ENCODE measurements around the gene NEK10.

DNA sequence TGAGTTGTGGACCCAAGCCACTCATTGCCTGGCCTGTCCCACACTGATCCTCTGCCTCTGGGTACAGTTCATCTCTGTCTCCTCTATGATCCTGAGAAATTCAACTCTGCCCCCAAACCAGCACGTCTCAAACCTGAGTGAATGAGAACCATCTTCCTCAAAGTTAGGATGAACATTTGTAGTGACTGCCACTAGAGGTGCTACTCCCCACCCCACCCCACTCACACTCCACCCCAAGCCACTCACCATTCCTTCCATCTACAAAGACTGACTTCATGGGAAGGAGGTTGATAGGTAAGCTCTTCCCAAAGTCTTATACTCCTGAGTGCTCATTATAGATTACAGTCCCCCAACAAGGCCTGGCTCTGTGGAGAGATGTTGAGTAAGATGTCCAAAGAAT is 43.8 kb downstream of the NEK10 start:
- TF ChIP-seq, protein P1, sequence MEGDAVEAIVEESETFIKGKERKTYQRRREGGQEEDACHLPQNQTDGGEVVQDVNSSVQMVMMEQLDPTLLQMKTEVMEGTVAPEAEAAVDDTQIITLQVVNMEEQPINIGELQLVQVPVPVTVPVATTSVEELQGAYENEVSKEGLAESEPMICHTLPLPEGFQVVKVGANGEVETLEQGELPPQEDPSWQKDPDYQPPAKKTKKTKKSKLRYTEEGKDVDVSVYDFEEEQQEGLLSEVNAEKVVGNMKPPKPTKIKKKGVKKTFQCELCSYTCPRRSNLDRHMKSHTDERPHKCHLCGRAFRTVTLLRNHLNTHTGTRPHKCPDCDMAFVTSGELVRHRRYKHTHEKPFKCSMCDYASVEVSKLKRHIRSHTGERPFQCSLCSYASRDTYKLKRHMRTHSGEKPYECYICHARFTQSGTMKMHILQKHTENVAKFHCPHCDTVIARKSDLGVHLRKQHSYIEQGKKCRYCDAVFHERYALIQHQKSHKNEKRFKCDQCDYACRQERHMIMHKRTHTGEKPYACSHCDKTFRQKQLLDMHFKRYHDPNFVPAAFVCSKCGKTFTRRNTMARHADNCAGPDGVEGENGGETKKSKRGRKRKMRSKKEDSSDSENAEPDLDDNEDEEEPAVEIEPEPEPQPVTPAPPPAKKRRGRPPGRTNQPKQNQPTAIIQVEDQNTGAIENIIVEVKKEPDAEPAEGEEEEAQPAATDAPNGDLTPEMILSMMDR (IDR thresholded peaks at IDR 0.05): no peak
- TF ChIP-seq POLR2A (IDR thresholded peaks at IDR 0.05): no peak
